Keratinocyte (primary cell): ENCODE results near the gene FOXM1. TPM values are rescaled to one million over a fixed set of nuclear protein-coding genes. Genes with fewer than 3 reads are reported as not detected.

Experiments
- DNase-seq: peaks from one replicate; pipeline ENCODE4 v3.0.0-alpha.2; 2011; ENCODE audit warnings: low read depth, missing footprints, low spot score
- FAIRE-seq: peaks from 2 replicates; lab custom pipeline; 2011; peaks lifted over from hg19 to GRCh38; lab: Jason Lieb, UNC
- H2AFZ ChIP-seq: 2 replicates; pipeline ENCODE4 v1.6.0; 2012; ENCODE audit warnings: low read length, control low read depth, inconsistent platforms; ENCODE audit not compliant: control insufficient read depth
- H3K27ac ChIP-seq: 2 replicates; pipeline ENCODE4 v1.5.1; 2011; ENCODE audit warnings: low read length; ENCODE audit not compliant: control insufficient read depth, insufficient read depth
- H3K27me3 ChIP-seq: 3 replicates; pipeline ENCODE4 v1.6.0; 2011; ENCODE audit warnings: low read length; ENCODE audit not compliant: control insufficient read depth, insufficient read depth; ENCODE audit errors: extremely low read depth
- H3K36me3 ChIP-seq, 2 experiments: 2 replicates in 1 of 2; 3 replicates in 1 of 2; pipeline ENCODE4 v1.5.1; 2011; ENCODE audit warnings: low read length in 2 of 2, mild to moderate bottlenecking in 1 of 2; ENCODE audit not compliant: control insufficient read depth in 2 of 2, insufficient read depth in 2 of 2; ENCODE audit errors: extremely low read depth in 1 of 2
- H3K4me1 ChIP-seq: 3 replicates; pipeline ENCODE4 v1.5.1; 2011; ENCODE audit warnings: low read length; ENCODE audit not compliant: control insufficient read depth, insufficient read depth; ENCODE audit errors: extremely low read depth
- H3K4me2 ChIP-seq: 3 replicates; pipeline ENCODE4 v1.6.0; 2011; ENCODE audit warnings: low read depth, low read length; ENCODE audit not compliant: control insufficient read depth, insufficient read depth; ENCODE audit errors: extremely low read depth
- H3K4me3 ChIP-seq, 3 experiments: fragments of 200-600 bp in 1 of 3; sonication (generic) in 1 of 3; 2 replicates in 2 of 3; 3 replicates in 1 of 3; pipeline ENCODE4 v1.5.1; 2011 to 2016; ENCODE audit warnings: low read length in 3 of 3, mild to moderate bottlenecking in 3 of 3, control low read depth in 2 of 3, inconsistent platforms in 1 of 3, low read depth in 1 of 3, mixed read lengths in 1 of 3, mixed run types in 1 of 3, moderate library complexity in 1 of 3; ENCODE audit not compliant: control insufficient read depth in 2 of 3, insufficient read depth in 2 of 3; ENCODE audit errors: extremely low read depth in 1 of 3
- H3K79me2 ChIP-seq: 2 replicates; pipeline ENCODE4 v1.6.0; 2012; ENCODE audit warnings: low read length; ENCODE audit not compliant: control insufficient read depth, insufficient read depth
- H3K9ac ChIP-seq: 3 replicates; pipeline ENCODE4 v1.6.0; 2011; ENCODE audit warnings: low read length; ENCODE audit not compliant: control insufficient read depth, insufficient read depth; ENCODE audit errors: extremely low read depth
- H3K9me1 ChIP-seq: 3 replicates; pipeline ENCODE4 v1.6.0; 2011; ENCODE audit warnings: low read length; ENCODE audit not compliant: control insufficient read depth, insufficient read depth; ENCODE audit errors: extremely low read depth
- H3K9me3 ChIP-seq: 2 replicates; pipeline ENCODE4 v1.5.1; 2012; ENCODE audit warnings: low read depth, low read length; ENCODE audit not compliant: control insufficient read depth
- H4K20me1 ChIP-seq: 3 replicates; pipeline ENCODE4 v1.6.0; 2011; ENCODE audit warnings: low read length; ENCODE audit not compliant: control insufficient read depth, insufficient read depth; ENCODE audit errors: extremely low read depth
- CTCF ChIP-seq, 3 experiments: IDR thresholded peaks in 1 of 3; conservative IDR thresholded peaks in 1 of 3; optimal IDR thresholded peaks in 1 of 3; 2 replicates in 2 of 3; 3 replicates in 1 of 3; pipeline versions ENCODE3 to v1.5.1; 2011; ENCODE audit warnings: low read length in 3 of 3, mild to moderate bottlenecking in 3 of 3, moderate library complexity in 2 of 3, control low read depth in 1 of 3, inconsistent platforms in 1 of 3; ENCODE audit not compliant: insufficient read depth in 2 of 3; ENCODE audit errors: extremely low read depth in 1 of 3
- EZH2 ChIP-seq: IDR thresholded peaks from one replicate; pipeline ENCODE4 v1.6.1; 2012; ENCODE audit warnings: inconsistent platforms, mild to moderate bottlenecking, low read length, moderate library complexity
- dilution Hi-C: fragments of 300-500 bp; cut with MboI; formaldehyde crosslinking; loops from one replicate; pipeline ENCODE4 v1.7.0; 2020; ENCODE audit warnings: low sequenced_read_pairs; ENCODE audit not compliant: extremely low pct_ligation_motif_present
- polyA plus RNA-seq, 5 experiments: library from polyadenylated mRNA; depleted of rRNA in 3 of 5; stranded (reverse) in 3 of 5; stranded (forward) in 1 of 5; unstranded in 1 of 5; fragments of >200 nt; gene quantifications; 1 replicate in 1 of 5; 2 replicates in 3 of 5; 3 replicates in 1 of 5; pipeline versions ENCODE4 v1.2.1 to v1.2.3, GENCODE V29; 2011 to 2012; ENCODE audit warnings: missing spikeins in 2 of 5, low read depth in 1 of 5, low replicate concordance in 1 of 5

FOXM1 gene
- polyA plus RNA-seq, 1 donor (not counting 4 experiments of a cell fraction or from before 2014, with no cell fraction given): 9.0 TPM

GRCh38 chr12:2902272-2902880 lies 25.4 kb upstream of the FOXM1 start:
- FAIRE-seq: peak; percentile 79
- H3K9ac ChIP-seq: no peak overlapping the region
- no peak for DNase-seq
- no peaks in the 10 kb centered on the region for H4K20me1 ChIP-seq
- no peak overlapping the region for H3K4me3 ChIP-seq
- no peaks in the 10 kb centered on the region for H3K27me3 ChIP-seq
- no peak overlapping the region for H2AFZ ChIP-seq
- H3K79me2 ChIP-seq: peaks cover 11% of the 10 kb centered on the region
- H3K4me1 ChIP-seq: peaks cover 5% of the 10 kb centered on the region
- dilution Hi-C loops: no loop called here
- H3K36me3 ChIP-seq: no peaks in the 10 kb centered on the region
- H3K27ac ChIP-seq: no peak overlapping the region
- H3K9me3 ChIP-seq: no peaks in the 10 kb centered on the region
- H3K9me1 ChIP-seq: no peaks in the 10 kb centered on the region
- TF ChIP-seq CTCF (optimal IDR thresholded peaks at IDR 0.05 in 1 of 3, IDR thresholded peaks at IDR 0.05 in 1 of 3, conservative IDR thresholded peaks at IDR 0.05 in 1 of 3; ENCODE audit: extremely low read depth in 1 of 3, insufficient read depth in 2 of 3, low read length in 3 of 3) (no peak), EZH2 (no peak)
- H3K4me2 ChIP-seq: no peak overlapping the region

- Histone ChIP-seq H3K79me2 (peaks cover 23% of the 10 kb centered on the region), H4K20me1 (no peaks in the 10 kb centered on the region), H2AFZ (no peak overlapping the region), H3K27me3 (no peaks in the 10 kb centered on the region), H3K4me1 (peaks cover 6% of the 10 kb centered on the region), H3K36me3 (no peaks in the 10 kb centered on the region), H3K4me2 (no peak overlapping the region), H3K27ac (no peak overlapping the region), H3K9me3 (no peaks in the 10 kb centered on the region), H3K4me3 (no peak overlapping the region), H3K9me1 (no peaks in the 10 kb centered on the region), H3K9ac (no peak overlapping the region)
- dilution Hi-C loops: no loop called here
- DNase-seq (no peak), FAIRE-seq (no peak)
- TF ChIP-seq EZH2: no peak
- no peak for TF ChIP-seq CTCF (optimal IDR thresholded peaks at IDR 0.05 in 1 of 3, IDR thresholded peaks at IDR 0.05 in 1 of 3, conservative IDR thresholded peaks at IDR 0.05 in 1 of 3; ENCODE audit: extremely low read depth in 1 of 3, insufficient read depth in 2 of 3, low read length in 3 of 3)
Observed at GRCh38 chr12:2900642-2901041, 23.7 kb upstream of the FOXM1 start.
